Smooth muscle cell (in vitro differentiated cells): ENCODE measurements around the gene SMURF2. TPM values are rescaled to one million over a fixed set of nuclear protein-coding genes. Genes with fewer than 3 reads are reported as not detected.

ENCODE experiments used
- DNase-seq: peaks from one replicate; lab custom pipeline; 2025; ENCODE audit not compliant: unreplicated experiment; lab: John Stamatoyannopoulos, UW
- H2AFZ ChIP-seq: fragments of 200-600 bp; sonication (generic); 2 replicates; pipeline ENCODE4 v1.6.0; 2016; ENCODE audit warnings: antibody characterized with exemption, low read depth, mild to moderate bottlenecking
- H3F3A ChIP-seq: fragments of 200-600 bp; sonication (generic); 2 replicates; pipeline ENCODE4 v1.6.0; 2017; ENCODE audit warnings: antibody characterized with exemption, low read depth
- H3K27ac ChIP-seq: fragments of 200-600 bp; sonication (generic); 2 replicates; pipeline ENCODE4 v1.5.1; 2016; ENCODE audit warnings: low read depth, mild to moderate bottlenecking
- H3K27me3 ChIP-seq: fragments of 200-600 bp; sonication (generic); 2 replicates; pipeline ENCODE4 v1.6.1; 2016; ENCODE audit warnings: low read depth, mild to moderate bottlenecking
- H3K36me3 ChIP-seq: fragments of 200-600 bp; sonication (generic); 2 replicates; pipeline ENCODE4 v1.5.1; 2016; ENCODE audit warnings: low read depth
- H3K4me1 ChIP-seq: fragments of 200-600 bp; sonication (generic); 2 replicates; pipeline ENCODE4 v1.5.1; 2016; ENCODE audit warnings: low read depth
- H3K4me2 ChIP-seq: fragments of 200-600 bp; sonication (generic); 2 replicates; pipeline ENCODE4 v1.6.0; 2016; ENCODE audit warnings: mild to moderate bottlenecking
- H3K4me3 ChIP-seq: fragments of 200-600 bp; sonication (generic); 2 replicates; pipeline ENCODE4 v1.5.1; 2016; ENCODE audit warnings: mild to moderate bottlenecking
- H3K79me2 ChIP-seq: fragments of 200-600 bp; sonication (generic); 2 replicates; pipeline ENCODE4 v1.6.0; 2016; ENCODE audit warnings: low read depth, mild to moderate bottlenecking
- H3K9ac ChIP-seq: fragments of 200-600 bp; sonication (generic); 2 replicates; pipeline ENCODE4 v1.6.0; 2016; ENCODE audit warnings: low read depth
- H3K9me3 ChIP-seq: fragments of 200-600 bp; sonication (generic); replicated peaks from 2 replicates; pipeline ENCODE4 v1.5.1; 2016; ENCODE audit warnings: low read depth
- H4K20me1 ChIP-seq: fragments of 200-600 bp; sonication (generic); 2 replicates; pipeline ENCODE4 v1.6.0; 2016; ENCODE audit warnings: low read depth
- WGBS: methylation state at CpG from one replicate; pipeline ENCODE4 v1.1.7; 2016; ENCODE audit warnings: low lambda C conversion rate; 5-methylcytosine and 5-hydroxymethylcytosine counted together
- polyA plus RNA-seq: library from polyadenylated mRNA; unstranded; fragments of >200 nt; fragmentation: Nextera tagmentation; extraction: Ambion mirVana; gene quantifications from 2 replicates; pipeline ENCODE4 v1.2.1, GENCODE V29; 2016
- total RNA-seq: library from RNA; depleted of rRNA; stranded (reverse); fragments of >200 nt; gene quantifications from 2 replicates; pipeline ENCODE4 v1.2.3, GENCODE V29; 2014
- TF ChIP-seq, protein P1 (sequence below): fragments of 200-600 bp; sonication (generic); IDR thresholded peaks from 2 replicates; pipeline ENCODE4 v1.5.1; 2017; ENCODE audit warnings: borderline replicate concordance, mild to moderate bottlenecking, antibody characterized with exemption; ENCODE audit not compliant: insufficient read depth, poor library complexity, severe bottlenecking

The SMURF2 gene
- total and polyA plus RNA-seq, 2 experiments from 2014 or later: 38.9 to 91.2 TPM

DNA sequence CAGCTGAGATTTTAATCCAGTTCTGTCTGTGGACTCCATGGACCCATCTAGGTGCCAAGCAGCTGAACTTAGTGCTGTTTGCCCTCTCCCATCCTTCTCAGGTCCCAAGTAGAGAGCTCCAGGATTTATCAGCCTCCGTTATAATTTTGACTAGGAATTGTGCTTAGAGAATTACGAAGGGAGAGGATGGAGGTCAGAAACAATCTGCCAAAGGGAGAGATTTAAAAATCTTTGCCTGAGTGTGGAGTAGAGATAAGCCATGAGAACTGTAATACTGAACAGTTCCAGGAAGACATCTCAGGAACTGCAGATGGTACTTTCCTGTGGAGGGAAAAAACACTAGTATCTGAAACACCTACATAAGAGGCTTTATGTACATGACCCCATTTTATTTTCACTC lies 128.3 kb downstream of the SMURF2 start:
- H3K36me3 ChIP-seq: peaks cover 15% of the 10 kb centered on the region
- no peaks in the 10 kb centered on the region for H3K79me2 ChIP-seq
- WGBS: 94% methylated on average over 2 of the region's 2 CpGs
- no peaks in the 10 kb centered on the region for H3K9me3 ChIP-seq
- H4K20me1 ChIP-seq: peaks cover 7% of the 10 kb centered on the region
- H3K9ac ChIP-seq: no peak overlapping the region
- H3K4me1 ChIP-seq: no peaks in the 10 kb centered on the region
- peak overlapping the region; percentile 18 for H3K27ac ChIP-seq
- DNase-seq: no peak
- H3K4me2 ChIP-seq: no peak overlapping the region
- H3K27me3 ChIP-seq: no peaks in the 10 kb centered on the region
- no peak overlapping the region for H2AFZ ChIP-seq
- TF ChIP-seq, protein P1, sequence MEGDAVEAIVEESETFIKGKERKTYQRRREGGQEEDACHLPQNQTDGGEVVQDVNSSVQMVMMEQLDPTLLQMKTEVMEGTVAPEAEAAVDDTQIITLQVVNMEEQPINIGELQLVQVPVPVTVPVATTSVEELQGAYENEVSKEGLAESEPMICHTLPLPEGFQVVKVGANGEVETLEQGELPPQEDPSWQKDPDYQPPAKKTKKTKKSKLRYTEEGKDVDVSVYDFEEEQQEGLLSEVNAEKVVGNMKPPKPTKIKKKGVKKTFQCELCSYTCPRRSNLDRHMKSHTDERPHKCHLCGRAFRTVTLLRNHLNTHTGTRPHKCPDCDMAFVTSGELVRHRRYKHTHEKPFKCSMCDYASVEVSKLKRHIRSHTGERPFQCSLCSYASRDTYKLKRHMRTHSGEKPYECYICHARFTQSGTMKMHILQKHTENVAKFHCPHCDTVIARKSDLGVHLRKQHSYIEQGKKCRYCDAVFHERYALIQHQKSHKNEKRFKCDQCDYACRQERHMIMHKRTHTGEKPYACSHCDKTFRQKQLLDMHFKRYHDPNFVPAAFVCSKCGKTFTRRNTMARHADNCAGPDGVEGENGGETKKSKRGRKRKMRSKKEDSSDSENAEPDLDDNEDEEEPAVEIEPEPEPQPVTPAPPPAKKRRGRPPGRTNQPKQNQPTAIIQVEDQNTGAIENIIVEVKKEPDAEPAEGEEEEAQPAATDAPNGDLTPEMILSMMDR: no peak
- H3K4me3 ChIP-seq: no peak overlapping the region
- H3F3A ChIP-seq: peaks cover 27% of the 10 kb centered on the region

GRCh38 chr17:64532409-64532808 lies 129.7 kb downstream of the SMURF2 start:
- Histone ChIP-seq H4K20me1 (peaks cover 7% of the 10 kb centered on the region), H3K9me3 (no peaks in the 10 kb centered on the region), H3F3A (peaks cover 33% of the 10 kb centered on the region), H3K27me3 (no peaks in the 10 kb centered on the region), H3K4me2 (no peak overlapping the region), H2AFZ (no peak overlapping the region), H3K36me3 (peaks cover 22% of the 10 kb centered on the region), H3K9ac (no peak overlapping the region), H3K4me1 (no peaks in the 10 kb centered on the region), H3K79me2 (no peaks in the 10 kb centered on the region), H3K27ac (peak overlapping the region; percentile 27), H3K4me3 (no peak overlapping the region)
- TF ChIP-seq, protein P1: no peak
- no peak for DNase-seq
- 96% methylated on average over 5 of the region's 5 CpGs for WGBS

GRCh38 chr17:64531955-64532371 lies 130.1 kb downstream of the SMURF2 start:
- peak overlapping the region; percentile 17 for H3K27ac ChIP-seq

GRCh38 chr17:64529221-64529620 lies 132.9 kb downstream of the SMURF2 start:
- Histone ChIP-seq H3K36me3 (peaks cover 36% of the 10 kb centered on the region), H3F3A (peaks cover 32% of the 10 kb centered on the region), H3K4me3 (no peak overlapping the region), H3K9ac (no peak overlapping the region), H3K27ac (no peak overlapping the region), H3K4me2 (no peak overlapping the region), H4K20me1 (peaks cover 7% of the 10 kb centered on the region), H3K9me3 (no peaks in the 10 kb centered on the region), H3K79me2 (no peaks in the 10 kb centered on the region), H3K4me1 (no peaks in the 10 kb centered on the region), H3K27me3 (no peaks in the 10 kb centered on the region), H2AFZ (no peak overlapping the region)
- WGBS: 96% methylated on average over 5 of the region's 5 CpGs
- no peak for DNase-seq
- TF ChIP-seq, protein P1: no peak

More at GRCh38 chr17:64531955-64532371, 130.1 kb downstream of the SMURF2 start:
- no peak overlapping the region for H3K4me3 ChIP-seq
- no peaks in the 10 kb centered on the region for H3K9me3 ChIP-seq
- H4K20me1 ChIP-seq: peaks cover 7% of the 10 kb centered on the region
- no peak overlapping the region for H3K4me2 ChIP-seq
- no peaks in the 10 kb centered on the region for H3K4me1 ChIP-seq
- DNase-seq: no peak
- peaks cover 24% of the 10 kb centered on the region for H3K36me3 ChIP-seq
- TF ChIP-seq, protein P1: no peak
- no peak overlapping the region for H3K9ac ChIP-seq
- H3K27me3 ChIP-seq: no peaks in the 10 kb centered on the region
- WGBS: 92% methylated on average over 5 of the region's 5 CpGs
- H3F3A ChIP-seq: peaks cover 37% of the 10 kb centered on the region
- no peak overlapping the region for H2AFZ ChIP-seq
- H3K79me2 ChIP-seq: no peaks in the 10 kb centered on the region
